ENCODE data around the gene MIA2.

DNA sequence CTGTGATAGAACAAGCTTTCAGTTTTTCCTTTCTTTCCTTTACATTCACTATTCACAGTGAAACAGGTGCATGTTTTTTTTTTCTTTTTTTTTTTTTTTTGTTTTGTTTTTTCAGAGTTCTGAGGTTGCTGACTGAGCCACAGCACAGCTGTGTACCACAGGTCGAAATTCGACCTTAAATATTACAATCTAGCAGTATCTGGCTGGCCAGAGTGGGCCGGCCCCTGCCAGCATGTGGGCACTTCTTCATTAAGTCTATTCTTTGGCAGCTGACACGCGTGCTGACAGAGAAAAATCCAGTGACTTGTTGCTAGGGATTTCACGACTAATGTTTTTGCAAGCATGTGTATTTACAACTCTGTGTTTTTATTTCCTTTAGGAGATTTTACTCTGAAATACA is 164.7 kb downstream of the MIA2 start:
- TF ChIP-seq, protein P1, sequence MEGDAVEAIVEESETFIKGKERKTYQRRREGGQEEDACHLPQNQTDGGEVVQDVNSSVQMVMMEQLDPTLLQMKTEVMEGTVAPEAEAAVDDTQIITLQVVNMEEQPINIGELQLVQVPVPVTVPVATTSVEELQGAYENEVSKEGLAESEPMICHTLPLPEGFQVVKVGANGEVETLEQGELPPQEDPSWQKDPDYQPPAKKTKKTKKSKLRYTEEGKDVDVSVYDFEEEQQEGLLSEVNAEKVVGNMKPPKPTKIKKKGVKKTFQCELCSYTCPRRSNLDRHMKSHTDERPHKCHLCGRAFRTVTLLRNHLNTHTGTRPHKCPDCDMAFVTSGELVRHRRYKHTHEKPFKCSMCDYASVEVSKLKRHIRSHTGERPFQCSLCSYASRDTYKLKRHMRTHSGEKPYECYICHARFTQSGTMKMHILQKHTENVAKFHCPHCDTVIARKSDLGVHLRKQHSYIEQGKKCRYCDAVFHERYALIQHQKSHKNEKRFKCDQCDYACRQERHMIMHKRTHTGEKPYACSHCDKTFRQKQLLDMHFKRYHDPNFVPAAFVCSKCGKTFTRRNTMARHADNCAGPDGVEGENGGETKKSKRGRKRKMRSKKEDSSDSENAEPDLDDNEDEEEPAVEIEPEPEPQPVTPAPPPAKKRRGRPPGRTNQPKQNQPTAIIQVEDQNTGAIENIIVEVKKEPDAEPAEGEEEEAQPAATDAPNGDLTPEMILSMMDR (IDR thresholded peaks at IDR 0.05) = no peak
- TF ChIP-seq POLR2A (IDR thresholded peaks at IDR 0.05) = no peak

Data from body of pancreas (tissue), 4 donors.